Measurements from ENCODE around the gene EID3.

The EID3 gene

GRCh38 chr12:104340925-104341611 is 37.5 kb downstream of the EID3 start:
- FAIRE-seq, result no peak

DNA sequence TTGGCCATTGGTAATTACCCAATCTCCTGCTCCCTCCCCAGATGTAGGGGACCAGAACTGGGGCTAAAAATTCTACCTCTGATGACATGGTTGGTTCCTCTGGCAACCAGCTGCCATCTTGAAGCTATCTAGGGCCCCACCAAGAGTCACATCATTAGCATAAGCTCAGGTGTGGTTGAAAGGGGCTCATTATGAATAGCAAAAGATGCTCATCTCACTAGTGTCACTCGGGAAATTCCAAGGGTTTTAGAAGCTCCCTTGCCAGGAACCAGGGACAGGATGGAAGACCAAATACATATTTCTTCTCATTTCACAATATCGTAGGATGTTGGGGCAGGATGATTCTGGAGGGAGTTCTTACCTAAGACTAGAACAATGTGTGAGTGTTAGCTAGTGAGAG is 38.6 kb downstream of the EID3 start:
- no peak for FAIRE-seq

- FAIRE-seq, result no peak
Measured at GRCh38 chr12:104342635-104343249, 39.2 kb downstream of the EID3 start.

GRCh38 chr12:104344682-104345081 is 41.1 kb downstream of the EID3 start:
- no peak for FAIRE-seq

DNA sequence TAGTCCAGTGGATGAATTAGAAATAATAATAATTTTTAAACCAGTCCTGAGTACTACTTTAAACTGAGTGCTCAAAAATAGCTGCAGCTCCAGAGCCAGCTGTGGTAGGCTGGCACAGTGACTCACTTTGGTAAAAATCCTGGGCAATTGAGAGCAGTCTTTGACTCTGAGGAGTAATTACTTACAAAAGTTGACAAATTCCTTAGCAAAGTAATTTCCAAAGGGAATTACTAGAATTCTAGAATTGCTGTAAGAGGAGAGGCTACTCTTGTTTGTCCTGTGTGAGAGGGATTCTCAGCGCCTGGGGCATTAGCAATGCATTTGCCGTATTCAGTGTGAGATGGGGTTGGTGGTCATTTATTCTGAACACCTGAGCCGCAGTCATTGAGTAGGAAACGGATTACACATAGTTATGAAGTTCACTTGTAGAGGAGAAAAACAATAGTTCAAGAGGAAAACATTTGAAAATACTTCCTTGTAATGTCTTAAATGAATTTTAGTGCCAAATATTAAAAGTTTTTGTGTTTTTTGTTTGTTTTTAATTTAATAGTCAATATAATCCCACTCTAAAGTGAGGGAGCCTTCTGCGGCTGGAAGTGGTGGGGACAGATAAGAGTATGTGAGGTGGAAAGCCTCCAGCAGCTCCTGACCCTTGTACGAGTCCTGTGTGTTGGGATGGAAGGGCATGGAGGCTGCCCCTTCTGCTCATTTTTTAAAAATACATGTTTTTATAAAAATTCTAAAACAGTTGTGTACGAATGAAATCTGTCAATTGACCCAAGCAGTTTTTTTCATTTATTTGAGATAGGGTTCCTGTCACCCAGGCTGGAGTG is 41.9 kb downstream of the EID3 start:
- no peak for FAIRE-seq

- no peak for FAIRE-seq
Measured at GRCh38 chr12:104347374-104348075, 44.0 kb downstream of the EID3 start.

DNA sequence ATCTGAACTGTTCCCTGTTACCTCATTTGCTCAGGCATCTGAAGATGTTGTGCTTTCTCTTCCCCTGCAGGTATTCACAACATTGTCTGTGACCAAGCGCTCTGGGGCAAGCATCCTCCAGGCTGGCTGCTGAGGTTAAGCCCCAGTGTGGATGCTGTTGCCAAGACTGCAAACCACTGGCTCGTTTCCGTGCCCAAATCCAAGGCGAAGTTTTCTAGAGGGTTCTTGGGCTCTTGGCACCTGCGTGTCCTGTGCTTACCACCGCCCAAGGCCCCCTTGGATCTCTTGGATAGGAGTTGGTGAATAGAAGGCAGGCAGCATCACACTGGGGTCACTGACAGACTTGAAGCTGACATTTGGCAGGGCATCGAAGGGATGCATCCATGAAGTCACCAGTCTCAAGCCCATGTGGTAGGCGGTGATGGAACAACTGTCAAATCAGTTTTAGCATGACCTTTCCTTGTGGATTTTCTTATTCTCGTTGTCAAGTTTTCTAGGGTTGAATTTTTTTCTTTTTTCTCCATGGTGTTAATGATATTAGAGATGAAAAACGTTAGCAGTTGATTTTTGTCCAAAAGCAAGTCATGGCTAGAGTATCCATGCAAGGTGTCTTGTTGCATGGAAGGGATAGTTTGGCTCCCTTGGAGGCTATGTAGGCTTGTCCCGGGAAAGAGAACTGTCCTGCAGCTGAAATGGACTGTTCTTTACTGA is 44.9 kb downstream of the EID3 start:
- no peak for FAIRE-seq

GRCh38 chr12:104348994-104349494 is 45.5 kb downstream of the EID3 start:
- no peak for FAIRE-seq

GRCh38 chr12:104350211-104351056 is 46.9 kb downstream of the EID3 start:
- FAIRE-seq, result no peak

- FAIRE-seq, result no peak
Measured at GRCh38 chr12:104351057-104351983, 47.8 kb downstream of the EID3 start.

DNA sequence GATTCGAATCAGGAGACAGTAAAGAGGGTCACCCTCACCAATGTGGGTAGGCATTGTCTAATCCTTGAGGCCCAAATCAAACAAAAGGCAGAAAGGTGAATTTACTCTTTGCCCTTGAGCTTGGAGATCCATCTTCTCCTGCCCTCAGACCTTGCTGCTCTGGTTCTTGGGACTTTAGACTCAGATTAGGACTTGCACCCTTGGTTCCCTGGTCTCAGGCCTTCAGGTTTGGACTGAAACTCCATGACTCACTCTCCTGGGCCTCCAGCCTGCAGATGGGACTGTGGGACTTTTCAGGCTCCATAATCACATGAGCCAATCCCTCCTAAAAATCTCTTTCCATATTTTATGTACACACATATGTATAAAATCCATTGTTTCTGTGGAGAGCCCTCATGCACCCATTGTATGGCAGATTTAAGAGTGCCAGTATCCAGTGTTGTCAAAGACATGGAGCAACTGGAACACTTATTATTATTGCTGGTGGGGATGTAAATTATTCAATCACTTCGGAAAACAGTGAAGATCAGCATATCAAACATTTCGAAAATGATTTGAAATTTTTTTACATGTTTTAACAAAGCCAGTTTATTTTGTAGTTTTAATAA is 48.7 kb downstream of the EID3 start:
- no peak for FAIRE-seq

- no peak for FAIRE-seq
Measured at GRCh38 chr12:104353012-104353981, 49.8 kb downstream of the EID3 start.

- FAIRE-seq, result no peak
Measured at GRCh38 chr12:104354167-104354867, 50.8 kb downstream of the EID3 start.
